GOT3 (cell line): Measurements from ENCODE around the gene LGR5.

Source experiments
- DNase-seq: peaks from one replicate; lab custom pipeline; 2025; ENCODE audit warnings: mixed read lengths; lab: John Stamatoyannopoulos, UW

The LGR5 gene

DNA sequence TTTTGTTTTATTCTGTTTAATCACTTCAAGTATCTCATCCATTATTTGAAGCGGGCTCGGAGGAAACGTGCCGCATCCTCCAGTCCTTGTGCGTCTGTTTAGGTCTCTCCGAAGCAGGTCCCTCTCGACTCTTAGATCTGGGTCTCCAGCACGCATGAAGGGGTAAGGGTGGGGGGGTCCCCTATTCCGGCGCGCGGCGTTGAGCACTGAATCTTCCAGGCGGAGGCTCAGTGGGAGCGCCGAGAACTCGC lies 311 bp upstream of the LGR5 start:
- DNase-seq: no peak

- DNase-seq: no peak
Observed at GRCh38 chr12:71440345-71440762, 756 bp downstream of the LGR5 start.

DNA sequence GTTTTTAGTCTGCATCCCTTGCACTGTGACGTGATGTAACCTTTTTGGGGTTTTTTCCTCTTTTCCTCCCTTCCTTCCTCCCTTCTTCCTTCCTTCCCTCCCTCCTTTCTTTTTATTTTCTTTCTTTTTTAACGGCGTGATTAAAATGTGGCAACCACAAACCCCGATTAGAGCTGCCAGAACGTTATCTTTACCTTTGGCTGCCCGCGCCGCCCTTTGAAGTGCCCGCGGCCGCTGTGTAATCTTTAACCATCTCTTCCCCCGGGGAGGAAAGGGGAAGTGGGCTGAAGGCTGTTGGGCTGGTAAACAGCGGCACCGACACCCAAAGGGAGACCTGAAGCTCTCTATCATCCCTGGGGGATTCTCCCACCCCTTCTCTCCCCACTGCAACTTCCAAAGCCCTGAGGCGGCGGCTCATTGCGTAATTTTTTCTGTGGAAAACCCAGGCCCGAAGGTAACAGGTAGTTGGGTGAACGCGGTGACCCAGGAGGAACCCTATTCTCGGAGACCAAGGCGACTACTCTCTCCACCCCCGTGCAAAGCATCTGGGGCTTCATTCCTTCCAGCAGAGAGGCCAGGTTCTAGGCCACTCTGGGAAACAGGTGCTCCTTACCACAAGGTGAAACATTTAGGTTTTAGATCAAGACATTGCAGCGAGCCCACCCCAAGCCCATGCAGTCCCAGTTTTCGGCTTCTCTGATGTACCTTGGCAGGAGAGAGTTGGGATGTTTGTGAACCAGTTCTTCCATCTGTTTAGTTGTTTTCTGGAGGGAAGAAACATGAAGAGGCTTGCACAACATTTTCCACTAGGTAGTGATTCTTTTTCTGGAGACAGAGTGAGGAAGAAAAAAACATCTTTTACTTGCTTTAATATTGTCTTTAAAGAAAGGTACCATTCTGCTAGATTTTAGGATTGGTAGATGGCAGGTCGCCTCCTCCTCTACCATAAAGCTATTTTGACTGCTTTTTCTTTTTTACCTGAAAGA lies 1.5 kb downstream of the LGR5 start:
- DNase-seq: no peak

GRCh38 chr12:71441836-71442566 lies 2.4 kb downstream of the LGR5 start:
- no peak for DNase-seq

DNA sequence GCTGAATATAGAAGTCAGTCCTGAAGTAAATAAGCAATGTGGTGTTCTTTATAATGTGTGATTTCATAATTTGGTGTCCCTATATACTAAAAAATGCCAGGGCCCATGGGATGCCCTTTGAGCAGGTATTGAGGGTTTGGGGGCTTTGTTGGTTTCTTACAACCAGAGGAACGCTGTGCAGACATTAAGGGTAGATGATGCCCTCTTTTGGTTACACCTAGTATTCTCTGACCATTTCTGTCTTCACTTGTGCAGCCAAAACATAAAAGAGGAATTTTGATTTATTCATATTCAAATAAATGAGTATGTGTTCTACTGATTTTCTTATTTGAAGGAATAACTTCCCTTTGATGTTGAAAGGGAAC lies 3.0 kb downstream of the LGR5 start:
- DNase-seq: no peak

GRCh38 chr12:71445071-71445470 lies 5.5 kb downstream of the LGR5 start:
- DNase-seq: no peak

DNA sequence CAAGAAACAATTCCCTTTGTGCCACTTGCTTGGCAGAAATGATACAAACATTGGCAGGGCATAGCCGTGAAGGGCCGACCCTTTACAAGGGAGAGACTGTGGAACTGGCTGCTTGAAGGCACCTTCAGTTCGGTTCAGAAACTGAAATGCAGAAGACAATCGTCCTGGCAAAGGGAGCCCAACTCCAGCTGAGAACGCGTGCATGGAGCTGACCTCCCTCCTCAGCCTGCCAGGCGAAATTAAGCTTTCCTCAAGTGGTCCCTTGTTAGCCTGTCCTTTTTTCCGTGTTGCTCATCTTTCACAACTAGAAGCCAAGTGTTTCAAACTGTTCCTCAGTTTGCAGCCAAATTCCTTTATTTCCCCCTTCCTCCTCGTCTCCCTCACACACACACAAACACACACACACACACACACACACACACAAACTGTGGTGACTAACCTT lies 8.1 kb downstream of the LGR5 start:
- DNase-seq: no peak

GRCh38 chr12:71448150-71448581 lies 8.6 kb downstream of the LGR5 start:
- DNase-seq: no peak

- DNase-seq: no peak
Observed at GRCh38 chr12:71449373-71450070, 9.9 kb downstream of the LGR5 start.

GRCh38 chr12:71452006-71452405 lies 12.4 kb downstream of the LGR5 start:
- DNase-seq: no peak

- DNase-seq: no peak
Observed at GRCh38 chr12:71455028-71455737, 15.6 kb downstream of the LGR5 start.

DNA sequence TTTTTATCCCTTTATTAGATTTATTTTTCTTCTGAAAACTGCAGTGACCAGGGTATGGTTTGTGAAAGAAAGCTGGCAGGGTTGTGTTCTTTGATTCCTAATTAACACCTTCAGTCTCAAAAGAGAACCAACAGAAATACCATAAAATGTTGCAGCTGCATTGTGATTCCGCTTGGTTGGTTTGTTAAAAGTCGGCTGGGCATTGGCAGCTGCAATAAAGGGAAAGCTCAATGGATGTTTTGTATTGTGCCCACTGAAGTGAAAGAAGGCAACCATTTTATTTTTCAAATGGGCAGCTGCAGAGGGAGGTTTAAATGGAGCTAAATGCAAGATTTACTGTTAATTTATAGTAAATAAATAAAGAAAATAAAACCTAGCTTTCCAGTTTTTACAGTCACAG lies 16.7 kb downstream of the LGR5 start:
- DNase-seq: no peak

DNA sequence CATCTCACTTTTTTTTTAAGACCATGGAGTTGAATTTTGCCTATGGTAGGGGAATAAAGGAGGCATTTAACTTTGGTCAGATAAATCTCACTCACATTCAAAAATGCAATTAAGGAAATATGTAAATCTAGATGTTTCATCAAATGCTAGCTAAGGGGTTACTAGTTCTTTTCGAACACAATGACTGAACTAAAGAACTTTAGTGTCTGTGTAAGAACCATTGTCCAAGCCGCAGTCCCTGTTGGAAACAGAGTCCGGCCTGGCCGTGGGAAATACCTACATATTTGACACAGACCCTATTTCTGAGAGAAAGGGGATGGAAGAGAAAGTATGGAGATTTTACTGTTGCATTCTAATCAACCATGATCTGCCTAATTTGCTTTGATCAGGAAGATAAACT lies 17.4 kb downstream of the LGR5 start:
- DNase-seq: no peak

DNA sequence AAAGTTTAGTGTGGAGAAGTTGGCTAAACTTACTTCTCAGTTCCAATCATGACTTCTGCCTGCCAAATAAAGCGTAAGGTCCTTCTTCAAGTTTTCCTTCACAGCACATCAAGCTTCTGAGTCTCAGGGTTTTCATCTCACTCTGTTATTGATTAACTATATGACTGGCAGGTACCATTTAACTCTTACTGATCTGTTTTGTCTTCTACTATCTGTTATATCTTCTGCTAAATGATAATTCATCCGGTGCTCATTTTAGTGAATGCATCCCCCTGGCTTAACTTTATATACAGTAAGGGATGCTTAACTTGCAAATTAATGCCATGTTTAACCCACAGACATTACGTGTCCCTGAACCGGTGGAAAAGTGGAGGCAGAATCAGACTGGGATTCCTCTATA lies 20.7 kb downstream of the LGR5 start:
- no peak for DNase-seq

- no peak for DNase-seq
Observed at GRCh38 chr12:71460850-71461609, 21.4 kb downstream of the LGR5 start.

- no peak for DNase-seq
Observed at GRCh38 chr12:71461787-71462328, 22.3 kb downstream of the LGR5 start.

GRCh38 chr12:71465796-71466195 lies 26.2 kb downstream of the LGR5 start:
- DNase-seq: no peak

DNA sequence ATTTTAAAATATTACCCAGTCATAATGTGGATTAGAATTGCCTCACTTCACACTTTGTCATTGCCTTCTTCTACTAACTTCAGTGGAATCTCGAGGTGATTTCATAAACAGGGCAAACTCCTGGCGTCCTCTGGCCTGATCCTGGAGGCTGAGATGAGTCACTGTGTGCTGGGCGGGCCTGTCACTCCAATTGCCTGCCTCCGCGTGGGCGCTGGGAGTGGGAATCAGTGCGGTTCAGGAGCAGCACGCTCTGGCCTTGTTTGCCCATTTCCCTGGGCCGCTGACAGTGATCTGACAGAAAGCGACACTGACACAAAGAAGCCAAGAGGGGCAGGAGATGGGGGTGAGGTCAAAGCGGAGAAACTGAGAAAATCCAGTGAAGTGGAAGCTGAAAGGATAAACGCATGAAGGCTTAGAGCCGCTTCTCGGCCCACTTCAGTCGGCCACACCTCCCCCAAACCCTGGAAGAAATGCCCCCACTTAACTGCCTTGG lies 29.7 kb downstream of the LGR5 start:
- no peak for DNase-seq

GRCh38 chr12:71472441-71472911 lies 32.9 kb downstream of the LGR5 start:
- DNase-seq: no peak

GRCh38 chr12:71474791-71475190 lies 35.2 kb downstream of the LGR5 start:
- no peak for DNase-seq

- no peak for DNase-seq
Observed at GRCh38 chr12:71475280-71475679, 35.7 kb downstream of the LGR5 start.
